GM19395 (cell line): ENCODE results near the gene DCD.
"Not testable (repeated sequence)": the region's sequence is repeated elsewhere in the genome, so short reads cannot be mapped to it uniquely, and the experiment has no call there.

Experiments
- ATAC-seq: cut with Tn5 transposase; IDR thresholded peaks from one replicate; pipeline ENCODE4 v1.9.1; 2021; ENCODE audit warnings: mild to moderate bottlenecking, moderate library complexity; ENCODE audit not compliant: unreplicated experiment

Gene DCD

GRCh38 chr12:54648265-54648664 lies at the start of gene DCD:
DCD (minus strand) TSS chr12:54648365; CDS start chr12:54648303, 62 bp downstream.
- ATAC-seq, result no peak

GRCh38 chr12:54697851-54698250 lies 49.7 kb upstream of the DCD start:
- ATAC-seq, result no peak

GRCh38 chr12:54692353-54692752 lies 44.2 kb upstream of the DCD start:
- no peak for ATAC-seq

- ATAC-seq, result no peak
Measured at GRCh38 chr12:54689984-54690383, 41.8 kb upstream of the DCD start.

GRCh38 chr12:54689034-54689372 lies 40.8 kb upstream of the DCD start:
- ATAC-seq, result no peak

- ATAC-seq, result no peak
Measured at GRCh38 chr12:54688309-54689033, 40.3 kb upstream of the DCD start.

- no peak for ATAC-seq
Measured at GRCh38 chr12:54684636-54685630, 36.8 kb upstream of the DCD start.

GRCh38 chr12:54683398-54683797 lies 35.2 kb upstream of the DCD start:
- no peak for ATAC-seq

- no peak for ATAC-seq
Measured at GRCh38 chr12:54682674-54683073, 34.5 kb upstream of the DCD start.

GRCh38 chr12:54680374-54680773 lies 32.2 kb upstream of the DCD start:
- no peak for ATAC-seq

GRCh38 chr12:54678131-54678530 lies 30.0 kb upstream of the DCD start:
- ATAC-seq, result no peak

- ATAC-seq, result no peak
Measured at GRCh38 chr12:54667945-54668344, 19.8 kb upstream of the DCD start.

- no peak for ATAC-seq
Measured at GRCh38 chr12:54666008-54666407, 17.8 kb upstream of the DCD start.

GRCh38 chr12:54665022-54665635 lies 17.0 kb upstream of the DCD start:
- not testable (repeated sequence) for ATAC-seq

GRCh38 chr12:54663603-54664002 lies 15.4 kb upstream of the DCD start:
- ATAC-seq, result no peak

- ATAC-seq, result no peak
Measured at GRCh38 chr12:54662026-54662425, 13.9 kb upstream of the DCD start.

GRCh38 chr12:54661048-54661447 lies 12.9 kb upstream of the DCD start:
- ATAC-seq, result no peak

GRCh38 chr12:54660320-54660962 lies 12.3 kb upstream of the DCD start:
- no peak for ATAC-seq

GRCh38 chr12:54658306-54659264 lies 10.4 kb upstream of the DCD start:
- ATAC-seq, result peak; percentile 85

GRCh38 chr12:54657105-54657607 lies 9.0 kb upstream of the DCD start:
- ATAC-seq, result no peak
